IgD-negative memory B cell (primary cell): ENCODE data around the gene AP3D1. TPM values are rescaled to one million over a fixed set of nuclear protein-coding genes. Genes with fewer than 3 reads are reported as not detected.
A peak's percentile ranks its signal among the peaks of the same experiment; 100 is the strongest.

Experiments used
- H3K27ac Mint-ChIP-seq, 3 donors: one replicate each; pipeline ENCODE4 v1.8.0; 2020 to 2022; ENCODE audit warnings: mild to moderate bottlenecking in 3 of 3, mixed read lengths in 3 of 3, moderate library complexity in 1 of 3
- H3K27me3 Mint-ChIP-seq: one replicate; pipeline ENCODE4 v1.8.0; 2021; ENCODE audit warnings: mixed read lengths
- H3K36me3 Mint-ChIP-seq: one replicate; pipeline ENCODE4 v1.8.0; 2020; ENCODE audit warnings: mild to moderate bottlenecking, mixed read lengths
- H3K4me1 Mint-ChIP-seq, 3 donors: one replicate each; pipeline ENCODE4 v1.8.0; 2020 to 2022; ENCODE audit warnings: mixed read lengths in 3 of 3, mild to moderate bottlenecking in 1 of 3
- H3K4me3 Mint-ChIP-seq, 4 donors: one replicate each; pipeline ENCODE4 v1.8.0; 2020 to 2022; ENCODE audit warnings: mild to moderate bottlenecking in 4 of 4, mixed read lengths in 4 of 4, moderate library complexity in 3 of 4
- H3K9me3 Mint-ChIP-seq, 3 donors: one replicate each; pipeline ENCODE4 v1.8.0; 2020 to 2021; ENCODE audit warnings: mixed read lengths in 3 of 3, mild to moderate bottlenecking in 1 of 3
- polyA plus RNA-seq: library from polyadenylated mRNA; unstranded; fragments of 300-500 nt; fragmentation: Illumina TruSeq; gene quantifications from one replicate; pipeline ENCODE4 v1.2.3, GENCODE V29; 2021

AP3D1 gene
- polyA plus RNA-seq, 1 donor from 2014 or later, result 23.7 TPM

- Mint-ChIP-seq H3K9me3 (no peaks in the 10 kb centered on the region), H3K27me3 (no peaks in the 10 kb centered on the region), H3K4me3 (peak overlapping the region in 1 of 4 donors; percentile 60), H3K27ac (peak overlapping the region in 1 of 3 donors; percentile 50), H3K4me1 (peaks cover 31 to 36% (median 32%) of the 10 kb centered on the region in 3 donors), H3K36me3 (no peaks in the 10 kb centered on the region)
These were observed 22.0 kb upstream of the AP3D1 start for GRCh38 chr19:2173388-2173766.

GRCh38 chr19:2171349-2172145 is 20.2 kb upstream of the AP3D1 start:
- Mint-ChIP-seq H3K4me1 (peaks cover 43 to 49% (median 46%) of the 10 kb centered on the region in 3 donors), H3K36me3 (no peaks in the 10 kb centered on the region), H3K27me3 (no peaks in the 10 kb centered on the region), H3K9me3 (no peaks in the 10 kb centered on the region), H3K27ac (peak overlapping the region; percentile 90 to 96 (median 90)), H3K4me3 (peak overlapping the region; percentile 61 to 88 (median 74))

- Mint-ChIP-seq H3K27ac (peak overlapping the region; percentile 90 to 96 (median 90)), H3K4me1 (peaks cover 48 to 49% (median 48%) of the 10 kb centered on the region in 3 donors), H3K36me3 (no peaks in the 10 kb centered on the region), H3K4me3 (peak overlapping the region; percentile 61 to 88 (median 74)), H3K27me3 (no peaks in the 10 kb centered on the region), H3K9me3 (no peaks in the 10 kb centered on the region)
These were observed 19.6 kb upstream of the AP3D1 start for GRCh38 chr19:2170987-2171348.

DNA sequence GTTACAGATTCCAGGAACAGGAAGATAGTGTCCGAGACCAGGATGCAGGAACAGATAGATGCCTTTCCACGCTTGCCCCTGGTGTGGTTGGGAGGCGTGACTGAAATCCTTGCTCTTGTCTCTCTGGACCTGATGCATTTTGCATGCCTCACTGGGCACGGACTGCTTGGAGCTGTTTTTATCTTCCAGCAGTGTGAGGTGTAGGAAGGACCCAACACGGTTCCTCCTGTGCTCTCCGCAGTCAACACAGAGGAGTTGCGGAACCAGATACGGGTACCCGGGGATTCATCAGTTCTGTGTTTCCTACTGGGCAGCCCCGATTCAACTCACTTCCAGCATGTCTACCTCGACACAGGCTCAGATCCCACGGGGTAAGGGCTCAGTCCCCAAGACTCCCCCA is 18.9 kb upstream of the AP3D1 start:
- Mint-ChIP-seq H3K27ac (peak overlapping the region in 2 of 3 donors; percentile 68 to 76), H3K9me3 (no peaks in the 10 kb centered on the region), H3K4me1 (peaks cover 48 to 54% (median 50%) of the 10 kb centered on the region in 3 donors), H3K36me3 (no peaks in the 10 kb centered on the region), H3K27me3 (no peaks in the 10 kb centered on the region), H3K4me3 (peak overlapping the region in 3 of 4 donors; percentile 70 to 83 (median 77))

DNA sequence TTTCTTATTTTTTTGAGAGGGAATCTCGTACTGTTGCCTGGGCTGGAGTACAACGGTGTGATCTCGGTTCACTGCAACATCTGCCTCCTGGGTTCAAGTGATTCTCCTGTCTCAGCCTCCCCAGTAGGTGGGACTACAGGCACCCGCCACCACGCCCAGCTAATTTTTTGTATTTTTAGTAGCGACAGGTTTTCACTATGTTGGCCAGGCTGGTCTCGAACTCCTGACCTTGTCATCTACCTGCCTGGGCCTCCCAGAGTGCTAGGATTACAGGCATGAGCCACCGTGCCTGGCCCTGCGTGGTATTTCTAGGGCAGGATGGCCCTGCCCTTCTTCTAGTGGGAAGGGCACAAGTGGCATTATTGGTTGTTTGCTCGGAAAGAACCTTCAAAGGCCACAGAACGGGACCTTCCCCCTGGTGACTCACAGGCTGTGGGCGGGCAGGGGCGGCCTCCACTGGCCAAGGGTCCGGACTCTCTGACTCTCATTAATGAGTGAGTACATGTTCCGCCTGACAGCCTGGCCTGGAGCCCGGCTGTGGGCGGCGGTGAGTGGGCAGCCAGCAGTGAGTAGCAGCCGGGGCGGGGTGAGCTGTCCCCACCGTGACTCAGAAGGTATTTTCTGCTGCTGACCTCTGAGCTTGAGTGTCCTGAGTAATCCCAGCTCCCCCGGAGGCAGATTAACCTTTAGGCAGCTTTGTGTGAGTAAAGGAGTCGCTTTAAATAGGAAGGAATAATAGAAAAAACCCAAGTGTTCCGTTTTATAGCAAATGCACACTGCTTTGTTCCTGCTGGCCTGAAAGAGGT is 17.5 kb upstream of the AP3D1 start:
- peak overlapping the region; percentile 70 to 95 (median 86) for H3K4me3 Mint-ChIP-seq
- H3K9me3 Mint-ChIP-seq, result no peaks in the 10 kb centered on the region
- no peaks in the 10 kb centered on the region for H3K36me3 Mint-ChIP-seq
- H3K27ac Mint-ChIP-seq, result peak overlapping the region; percentile 89 to 99 (median 97)
- no peaks in the 10 kb centered on the region for H3K27me3 Mint-ChIP-seq
- peaks cover 47 to 54% (median 48%) of the 10 kb centered on the region in 3 donors for H3K4me1 Mint-ChIP-seq

DNA sequence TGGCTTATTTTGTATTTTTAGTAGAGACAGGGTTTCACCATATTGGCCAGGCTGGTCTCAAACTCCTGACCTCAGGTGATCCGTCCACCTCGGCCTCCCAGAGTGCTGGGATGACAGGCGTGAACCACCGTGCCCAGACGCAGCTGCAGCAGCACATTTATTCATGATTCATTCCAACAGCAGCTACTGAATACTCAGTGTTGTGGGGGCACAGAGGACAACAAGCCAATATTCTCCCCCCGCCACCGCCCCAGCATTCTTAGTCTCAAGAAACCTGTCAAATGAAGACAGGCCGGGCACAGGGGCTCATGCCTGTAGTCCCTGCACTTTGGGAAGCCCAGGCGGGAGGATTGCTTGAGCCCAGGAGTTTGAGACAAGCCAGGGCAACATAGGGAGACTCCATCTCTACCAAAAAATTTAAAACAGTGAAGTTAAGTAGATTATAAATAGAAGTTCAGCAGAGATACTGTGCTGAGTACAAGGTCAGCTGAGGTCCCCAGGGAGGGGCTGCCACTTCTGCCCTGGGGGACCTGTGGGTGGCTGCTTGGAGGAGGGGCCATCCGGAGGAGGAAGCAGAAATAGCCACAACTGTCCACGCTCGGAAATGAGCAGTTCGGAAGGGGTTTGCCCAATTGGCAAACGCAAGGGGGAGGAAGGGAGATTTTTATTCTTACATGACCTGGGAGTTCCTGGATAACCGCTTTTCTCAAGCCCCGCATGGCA is 16.7 kb upstream of the AP3D1 start:
- H3K36me3 Mint-ChIP-seq, result no peaks in the 10 kb centered on the region
- no peaks in the 10 kb centered on the region for H3K27me3 Mint-ChIP-seq
- H3K27ac Mint-ChIP-seq, result peak overlapping the region; percentile 89 to 99 (median 97)
- peak overlapping the region; percentile 70 to 95 (median 86) for H3K4me3 Mint-ChIP-seq
- peaks cover 47 to 54% (median 48%) of the 10 kb centered on the region in 3 donors for H3K4me1 Mint-ChIP-seq
- H3K9me3 Mint-ChIP-seq, result no peaks in the 10 kb centered on the region

GRCh38 chr19:2166741-2167738 is 15.7 kb upstream of the AP3D1 start:
- no peaks in the 10 kb centered on the region for H3K36me3 Mint-ChIP-seq
- H3K4me1 Mint-ChIP-seq, result peaks cover 45 to 54% (median 51%) of the 10 kb centered on the region in 3 donors
- peak overlapping the region; percentile 70 to 95 (median 90) for H3K4me3 Mint-ChIP-seq
- H3K27ac Mint-ChIP-seq, result peak overlapping the region; percentile 89 to 99 (median 97)
- no peaks in the 10 kb centered on the region for H3K9me3 Mint-ChIP-seq
- H3K27me3 Mint-ChIP-seq, result no peaks in the 10 kb centered on the region

- H3K27me3 Mint-ChIP-seq, result no peaks in the 10 kb centered on the region
- H3K36me3 Mint-ChIP-seq, result no peaks in the 10 kb centered on the region
- H3K4me3 Mint-ChIP-seq, result peak overlapping the region; percentile 70 to 95 (median 90)
- no peaks in the 10 kb centered on the region for H3K9me3 Mint-ChIP-seq
- H3K27ac Mint-ChIP-seq, result peak overlapping the region; percentile 81 to 93 (median 89)
- peaks cover 24 to 31% (median 30%) of the 10 kb centered on the region in 3 donors for H3K4me1 Mint-ChIP-seq
These were observed 12.9 kb upstream of the AP3D1 start for GRCh38 chr19:2164020-2164998.

- Mint-ChIP-seq H3K27ac (peak overlapping the region in 2 of 3 donors; percentile 47 to 65), H3K36me3 (no peaks in the 10 kb centered on the region), H3K4me1 (peaks cover under 1 to 11% (median 6%) of the 10 kb centered on the region in 3 donors), H3K27me3 (no peaks in the 10 kb centered on the region), H3K9me3 (no peaks in the 10 kb centered on the region), H3K4me3 (peak overlapping the region in 1 of 4 donors; percentile 58)
These were observed 9.0 kb upstream of the AP3D1 start for GRCh38 chr19:2160379-2160778.

DNA sequence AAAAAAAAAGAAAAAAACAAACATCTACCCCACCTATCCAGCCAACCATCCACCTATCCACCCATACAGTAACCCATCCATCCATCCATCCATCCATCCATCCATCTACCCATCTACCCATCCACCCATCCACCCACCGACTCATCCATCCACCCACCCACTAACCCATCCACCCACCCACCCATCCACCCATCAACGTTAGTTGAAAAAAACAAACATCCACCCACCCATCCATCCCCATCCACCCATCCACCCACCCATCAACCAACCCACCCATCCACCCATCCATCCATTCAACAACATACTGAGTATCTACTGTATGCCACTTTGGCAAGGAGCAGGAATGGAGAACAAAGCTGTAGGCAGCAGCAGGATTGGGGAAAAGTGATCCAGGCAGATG is 6.1 kb upstream of the AP3D1 start:
- Mint-ChIP-seq H3K27me3 (no peaks in the 10 kb centered on the region), H3K4me1 (peaks cover 0 to 8% (median 6%) of the 10 kb centered on the region in 3 donors), H3K27ac (peak overlapping the region in 1 of 3 donors; percentile 48), H3K36me3 (no peaks in the 10 kb centered on the region), H3K9me3 (no peaks in the 10 kb centered on the region), H3K4me3 (peak overlapping the region in 1 of 4 donors; percentile 8)

DNA sequence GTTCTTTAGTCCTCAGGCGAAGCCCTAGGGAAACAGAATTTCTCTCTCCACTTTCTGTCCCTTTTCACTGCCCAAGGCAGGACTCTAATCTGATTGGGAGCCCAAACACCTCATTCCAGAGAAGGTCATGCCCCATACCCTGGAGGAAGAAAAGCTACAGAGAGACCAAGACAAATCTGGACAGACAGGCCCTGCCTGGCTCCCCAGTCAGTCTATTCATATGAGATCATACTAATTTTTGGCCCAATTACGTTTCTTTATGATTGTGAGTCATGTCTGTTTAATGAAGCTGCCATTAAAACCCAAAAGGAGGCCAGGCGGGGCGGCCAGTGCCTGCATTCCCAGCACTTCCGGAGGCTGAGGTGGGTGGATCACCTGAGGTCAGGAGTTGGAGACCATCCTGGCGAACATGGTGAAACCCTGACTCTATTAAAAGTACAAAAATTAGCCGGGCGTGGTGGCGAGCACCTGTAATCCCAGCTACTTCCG is 3.3 kb upstream of the AP3D1 start:
- Mint-ChIP-seq H3K4me3 (peak overlapping the region in 1 of 4 donors; percentile 22), H3K36me3 (no peaks in the 10 kb centered on the region)

DNA sequence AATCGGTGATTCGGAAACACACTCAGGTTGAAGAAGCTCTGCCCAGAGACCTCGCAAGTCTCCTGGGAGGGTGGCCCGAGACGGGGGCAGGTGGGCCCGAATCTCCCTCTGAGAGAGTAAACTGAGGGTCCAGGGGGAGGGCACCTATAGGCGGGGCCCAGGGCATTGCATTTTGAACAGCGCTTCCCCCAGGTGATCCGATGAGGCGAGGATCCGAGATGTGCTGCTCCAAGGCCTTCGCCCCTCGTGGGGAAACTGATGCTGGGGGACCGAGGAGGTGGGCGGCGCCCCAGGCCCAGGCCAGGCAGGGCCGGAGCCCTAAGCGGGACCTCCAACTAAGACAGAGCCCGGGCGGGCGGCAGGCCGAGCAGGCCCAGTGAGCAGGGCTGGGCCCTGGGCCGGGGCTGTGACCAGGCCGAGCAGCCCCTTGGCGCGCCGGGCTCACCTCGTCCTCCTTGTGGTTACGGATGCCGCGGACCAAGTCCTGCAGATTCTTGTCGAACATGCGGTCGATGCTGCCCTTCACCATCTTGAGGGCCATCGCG is 500 bp downstream of the AP3D1 start:
- H3K4me1 Mint-ChIP-seq, result peaks cover 14 to 29% (median 20%) of the 10 kb centered on the region in 3 donors
- no peaks in the 10 kb centered on the region for H3K36me3 Mint-ChIP-seq
- no peaks in the 10 kb centered on the region for H3K27me3 Mint-ChIP-seq
- H3K9me3 Mint-ChIP-seq, result no peaks in the 10 kb centered on the region
- H3K27ac Mint-ChIP-seq, result peak overlapping the region in 2 of 3 donors; percentile 63 to 69
- peak overlapping the region; percentile 76 to 93 (median 92) for H3K4me3 Mint-ChIP-seq

More for the DNA sequence above, 3.3 kb upstream of the AP3D1 start:
- Mint-ChIP-seq H3K27me3 (no peaks in the 10 kb centered on the region), H3K27ac (peak overlapping the region in 2 of 3 donors; percentile 58 to 71), H3K9me3 (no peaks in the 10 kb centered on the region), H3K4me1 (peaks cover 11 to 19% (median 17%) of the 10 kb centered on the region in 3 donors)
